ENCODE measurements around the gene PPIL1. TPM values are rescaled to one million over a fixed set of nuclear protein-coding genes. Genes with fewer than 3 reads are reported as not detected.

PPIL1 gene
- total RNA-seq, 3 donors from 2014 or later, result 79.9 to 82.7 (median 81.5) TPM

DNA sequence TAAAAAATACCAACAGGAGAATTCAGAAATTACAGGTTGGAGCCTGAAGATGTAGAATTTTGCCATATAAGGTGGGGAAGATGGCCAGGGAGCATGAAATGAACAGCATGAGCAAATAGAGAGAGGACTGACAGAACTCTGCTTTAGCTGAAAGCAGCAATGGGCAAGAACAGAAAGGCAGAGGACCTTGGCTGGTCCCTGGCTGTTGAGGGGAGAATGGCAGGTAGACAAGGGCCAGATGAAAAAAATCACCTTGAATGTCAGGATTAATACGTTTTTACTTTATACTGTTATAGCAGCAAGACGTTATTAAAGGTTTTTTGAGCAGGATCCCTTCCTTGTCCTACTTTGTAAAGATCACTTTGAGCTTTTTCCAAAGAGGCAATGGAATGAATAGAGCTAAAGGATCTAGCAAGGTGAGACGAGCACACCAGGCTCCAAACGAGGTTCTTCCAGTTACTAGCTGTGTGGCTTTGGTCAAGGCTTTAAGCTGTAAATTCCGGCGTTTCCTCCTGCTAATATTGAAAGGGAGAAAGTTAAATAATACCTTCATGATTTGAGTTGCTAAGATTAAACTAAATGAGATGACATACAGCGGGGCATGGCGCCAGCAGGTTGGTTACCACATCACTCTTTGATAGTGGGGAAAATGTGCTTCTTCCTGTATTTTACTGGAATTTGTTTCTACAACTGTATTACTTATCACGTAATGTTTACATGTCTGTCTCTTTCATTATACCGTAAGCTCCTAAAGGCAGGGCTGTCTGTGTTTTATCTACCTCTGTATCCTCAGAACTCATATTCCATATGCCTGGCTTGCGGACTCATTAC, 776 bp downstream of the PPIL1 start:
- Mint-ChIP-seq H3K4me1 (ENCODE audit: low read depth) (peaks cover 30% of the 10 kb centered on the region), H3K27me3 (ENCODE audit: low read depth) (peaks cover 5% of the 10 kb centered on the region)
- DNase-seq, result no peak

GRCh38 chr6:36873115-36873514, 1.5 kb downstream of the PPIL1 start:
- DNase-seq, result no peak
- H3K4me3 Mint-ChIP-seq, result peak overlapping the region; percentile 90
- H3K27me3 Mint-ChIP-seq (ENCODE audit: low read depth), result peaks cover 4% of the 10 kb centered on the region
- peaks cover 32% of the 10 kb centered on the region for H3K4me1 Mint-ChIP-seq (ENCODE audit: low read depth)
- peaks cover 27% of the 10 kb centered on the region for H3K36me3 Mint-ChIP-seq (ENCODE audit: insufficient read depth)
- ATAC-seq, result no peak
- H3K9me3 Mint-ChIP-seq, result no peaks in the 10 kb centered on the region

More for the DNA sequence above, 776 bp downstream of the PPIL1 start:
- H3K9me3 Mint-ChIP-seq, result no peaks in the 10 kb centered on the region
- H3K36me3 Mint-ChIP-seq (ENCODE audit: insufficient read depth), result peaks cover 23% of the 10 kb centered on the region
- ATAC-seq, result peak in 1 of 2 donors; percentile 3
- H3K4me3 Mint-ChIP-seq, result peak overlapping the region; percentile 90

DNA sequence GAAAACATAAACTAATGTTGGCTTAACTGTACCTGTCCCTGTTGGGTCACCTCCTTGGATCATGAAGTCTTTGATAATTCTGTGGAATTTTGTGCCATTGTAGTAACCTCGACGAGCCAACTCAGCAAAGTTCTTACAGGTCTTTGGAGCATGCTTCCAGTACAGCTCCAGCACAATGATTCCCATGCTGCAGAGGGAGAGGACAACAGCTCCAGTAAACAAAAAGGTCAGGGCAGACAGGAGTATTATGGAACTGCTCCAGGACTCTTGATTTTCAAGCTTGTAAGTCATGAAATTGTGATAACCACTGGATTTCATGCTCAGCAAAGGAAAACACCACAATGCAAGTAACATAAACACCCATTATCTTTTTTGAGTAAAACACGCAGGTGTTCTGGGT, 2.9 kb downstream of the PPIL1 start:
- Mint-ChIP-seq H3K36me3 (ENCODE audit: insufficient read depth) (peaks cover 38% of the 10 kb centered on the region), H3K27me3 (ENCODE audit: low read depth) (no peaks in the 10 kb centered on the region), H3K9me3 (no peaks in the 10 kb centered on the region), H3K4me1 (ENCODE audit: low read depth) (peaks cover 44% of the 10 kb centered on the region), H3K4me3 (no peak overlapping the region)
- DNase-seq (no peak), ATAC-seq (no peak)

GRCh38 chr6:36867471-36868224, 7.0 kb downstream of the PPIL1 start:
- H3K27me3 Mint-ChIP-seq (ENCODE audit: low read depth), result no peaks in the 10 kb centered on the region
- H3K36me3 Mint-ChIP-seq (ENCODE audit: insufficient read depth), result peaks cover 64% of the 10 kb centered on the region
- ATAC-seq (no peak), DNase-seq (no peak)
- no peaks in the 10 kb centered on the region for H3K9me3 Mint-ChIP-seq
- no peak overlapping the region for H3K4me3 Mint-ChIP-seq
- peaks cover 55% of the 10 kb centered on the region for H3K4me1 Mint-ChIP-seq (ENCODE audit: low read depth)

- H3K27me3 Mint-ChIP-seq (ENCODE audit: low read depth), result no peaks in the 10 kb centered on the region
- H3K36me3 Mint-ChIP-seq (ENCODE audit: insufficient read depth), result peaks cover 60% of the 10 kb centered on the region
- no peak for DNase-seq
- H3K4me3 Mint-ChIP-seq, result no peak overlapping the region
- peaks cover 49% of the 10 kb centered on the region for H3K4me1 Mint-ChIP-seq (ENCODE audit: low read depth)
- no peaks in the 10 kb centered on the region for H3K9me3 Mint-ChIP-seq
- peak in 1 of 2 donors; percentile 21 for ATAC-seq
Observed at GRCh38 chr6:36865835-36866234, 8.8 kb downstream of the PPIL1 start.

DNA sequence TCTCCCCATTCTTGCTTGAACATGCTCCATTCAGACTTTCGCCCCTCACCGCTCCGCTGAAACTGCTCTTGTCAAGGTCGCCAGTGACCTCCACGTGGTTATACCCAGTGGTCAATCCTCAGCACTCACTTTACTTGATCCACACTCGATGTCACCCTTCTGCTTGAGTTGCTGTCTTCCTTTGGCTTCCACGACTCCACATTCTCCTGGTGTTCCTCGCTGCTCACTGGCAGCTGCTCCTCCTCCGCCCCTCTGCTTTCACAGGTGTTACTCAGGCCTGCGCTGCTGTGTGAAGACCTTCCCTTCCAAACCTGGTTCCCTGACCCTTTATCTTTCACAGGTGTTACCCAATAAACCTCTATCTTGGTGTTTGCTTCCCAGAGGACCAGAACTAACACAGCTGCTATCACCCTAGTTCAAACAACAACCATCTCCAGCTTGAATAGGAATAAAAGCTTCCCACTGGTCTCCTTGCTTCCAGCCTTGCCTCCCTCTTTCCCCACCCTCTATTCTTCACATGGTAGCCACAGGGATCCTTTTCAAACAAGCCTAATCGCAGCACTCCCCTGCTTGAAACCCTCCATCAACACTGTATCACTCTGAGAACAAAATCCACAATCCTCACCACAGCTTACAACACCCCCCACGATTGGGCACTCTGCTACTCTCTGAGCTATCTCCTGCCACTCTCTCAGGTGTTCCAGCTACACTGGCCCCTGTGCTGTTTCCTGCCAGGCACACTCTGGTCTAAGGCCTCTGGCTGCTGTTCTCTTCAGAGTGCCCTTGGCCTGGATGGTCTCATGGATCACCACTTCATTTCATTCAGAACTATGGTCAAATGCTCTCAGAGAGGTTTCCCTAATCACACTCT, 10.7 kb downstream of the PPIL1 start:
- DNase-seq (no peak), ATAC-seq (no peak)
- Mint-ChIP-seq H3K36me3 (ENCODE audit: insufficient read depth) (peaks cover 55% of the 10 kb centered on the region), H3K9me3 (no peaks in the 10 kb centered on the region), H3K4me1 (ENCODE audit: low read depth) (peaks cover 41% of the 10 kb centered on the region), H3K27me3 (ENCODE audit: low read depth) (no peaks in the 10 kb centered on the region), H3K4me3 (no peak overlapping the region)

DNA sequence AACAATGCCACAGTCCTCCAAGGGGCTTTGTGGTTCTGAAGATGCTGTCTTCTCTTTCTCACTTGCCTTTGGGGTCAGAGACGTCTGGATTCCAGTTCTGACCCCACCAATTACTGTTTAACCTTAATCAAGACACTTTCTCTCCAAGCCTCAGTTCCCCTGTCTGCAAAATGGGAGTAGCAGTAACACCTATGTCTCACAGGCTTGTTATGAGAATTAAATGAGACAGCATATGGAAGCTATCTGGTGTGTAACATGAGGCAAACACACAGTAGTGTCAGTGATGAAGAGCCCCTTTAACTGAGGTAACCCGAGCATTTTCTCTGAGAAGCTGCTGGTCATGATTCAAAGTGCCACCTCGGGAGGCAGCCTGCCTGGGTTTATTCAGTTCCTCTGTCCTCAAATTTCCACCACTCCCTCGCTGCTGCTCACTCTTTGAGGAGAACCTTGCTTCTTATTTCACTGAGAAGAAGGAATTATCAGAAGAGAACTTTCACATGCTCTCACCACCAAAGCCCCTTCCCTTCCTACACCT, 11.7 kb downstream of the PPIL1 start:
- Mint-ChIP-seq H3K9me3 (no peaks in the 10 kb centered on the region), H3K4me1 (ENCODE audit: low read depth) (peaks cover 38% of the 10 kb centered on the region), H3K27me3 (ENCODE audit: low read depth) (no peaks in the 10 kb centered on the region), H3K36me3 (ENCODE audit: insufficient read depth) (peaks cover 56% of the 10 kb centered on the region), H3K4me3 (no peak overlapping the region)
- ATAC-seq, result no peak
- DNase-seq, result no peak

GRCh38 chr6:36862164-36862847, 12.3 kb downstream of the PPIL1 start:
- H3K36me3 Mint-ChIP-seq (ENCODE audit: insufficient read depth), result peaks cover 50% of the 10 kb centered on the region
- H3K4me1 Mint-ChIP-seq (ENCODE audit: low read depth), result peaks cover 32% of the 10 kb centered on the region
- DNase-seq (no peak), ATAC-seq (no peak)
- H3K9me3 Mint-ChIP-seq, result no peaks in the 10 kb centered on the region
- no peaks in the 10 kb centered on the region for H3K27me3 Mint-ChIP-seq (ENCODE audit: low read depth)
- H3K4me3 Mint-ChIP-seq, result no peak overlapping the region

- H3K4me3 Mint-ChIP-seq, result no peak overlapping the region
- H3K36me3 Mint-ChIP-seq (ENCODE audit: insufficient read depth), result peaks cover 48% of the 10 kb centered on the region
- no peaks in the 10 kb centered on the region for H3K9me3 Mint-ChIP-seq
- ATAC-seq, result no peak
- peaks cover 13% of the 10 kb centered on the region for H3K4me1 Mint-ChIP-seq (ENCODE audit: low read depth)
- no peaks in the 10 kb centered on the region for H3K27me3 Mint-ChIP-seq (ENCODE audit: low read depth)
- no peak for DNase-seq
Observed at GRCh38 chr6:36860126-36860525, 14.5 kb downstream of the PPIL1 start.

DNA sequence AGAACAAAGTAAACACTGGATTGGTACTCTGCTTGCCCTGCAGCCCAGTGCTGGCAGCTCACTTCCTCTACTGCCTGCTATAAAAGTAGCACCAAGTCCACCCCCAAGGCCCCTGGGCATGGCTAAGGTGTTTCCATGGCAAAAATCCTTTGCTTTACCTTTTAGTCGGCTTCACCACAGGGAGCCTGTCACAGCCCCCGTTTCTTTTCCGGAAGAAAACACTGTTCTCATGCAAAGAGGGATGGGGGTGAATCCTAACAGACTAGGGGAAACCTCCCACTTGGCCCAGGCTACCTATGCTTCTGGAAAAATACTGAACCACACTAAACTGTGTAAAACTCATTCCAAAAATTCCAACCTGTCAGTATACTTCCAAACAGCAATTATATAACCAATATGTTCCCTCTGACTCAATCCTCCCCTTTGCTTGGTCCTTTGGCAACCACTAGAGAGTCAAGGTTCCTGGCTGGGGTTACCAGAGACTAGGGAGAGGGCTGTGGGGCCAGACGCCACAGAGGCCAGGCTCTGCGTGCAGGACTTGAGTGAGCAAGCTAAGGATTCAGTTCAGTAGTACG, 16.1 kb downstream of the PPIL1 start:
- peaks cover 5% of the 10 kb centered on the region for H3K4me1 Mint-ChIP-seq (ENCODE audit: low read depth)
- H3K4me3 Mint-ChIP-seq, result no peak overlapping the region
- no peaks in the 10 kb centered on the region for H3K9me3 Mint-ChIP-seq
- ATAC-seq, result no peak
- DNase-seq, result no peak
- H3K36me3 Mint-ChIP-seq (ENCODE audit: insufficient read depth), result peaks cover 47% of the 10 kb centered on the region
- no peaks in the 10 kb centered on the region for H3K27me3 Mint-ChIP-seq (ENCODE audit: low read depth)

DNA sequence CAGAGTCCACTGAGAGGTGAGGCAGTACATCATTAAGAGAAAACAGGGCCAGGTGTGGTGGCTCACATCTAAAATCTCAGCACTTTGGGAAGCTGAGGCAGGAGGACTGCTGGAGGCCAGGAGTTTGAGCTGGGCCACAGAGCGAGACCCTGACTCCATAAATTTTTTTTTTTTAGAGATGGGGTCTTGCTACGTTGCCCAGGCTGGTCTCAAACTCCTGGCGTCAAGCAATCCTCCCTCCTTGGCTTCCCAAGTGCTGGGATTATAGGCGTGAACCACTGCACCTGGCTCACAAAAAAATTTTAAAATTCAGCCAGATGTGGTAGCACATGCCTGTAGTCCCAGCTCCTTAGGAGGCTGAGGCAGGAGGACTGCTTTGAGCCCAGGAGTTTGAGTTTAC, 17.3 kb downstream of the PPIL1 start:
- Mint-ChIP-seq H3K36me3 (ENCODE audit: insufficient read depth) (peaks cover 47% of the 10 kb centered on the region), H3K4me1 (ENCODE audit: low read depth) (no peaks in the 10 kb centered on the region)
- ATAC-seq, result no peak

GRCh38 chr6:36856277-36856676, 18.3 kb downstream of the PPIL1 start:
- H3K27me3 Mint-ChIP-seq (ENCODE audit: low read depth), result no peaks in the 10 kb centered on the region
- H3K4me1 Mint-ChIP-seq (ENCODE audit: low read depth), result no peaks in the 10 kb centered on the region
- no peak overlapping the region for H3K4me3 Mint-ChIP-seq
- H3K36me3 Mint-ChIP-seq (ENCODE audit: insufficient read depth), result peaks cover 55% of the 10 kb centered on the region
- ATAC-seq (no peak), DNase-seq (no peak)
- H3K9me3 Mint-ChIP-seq, result no peaks in the 10 kb centered on the region

More for the DNA sequence above, 17.3 kb downstream of the PPIL1 start:
- no peak for DNase-seq
- no peaks in the 10 kb centered on the region for H3K27me3 Mint-ChIP-seq (ENCODE audit: low read depth)
- no peak overlapping the region for H3K4me3 Mint-ChIP-seq
- no peaks in the 10 kb centered on the region for H3K9me3 Mint-ChIP-seq

GRCh38 chr6:36855750-36856149, 18.9 kb downstream of the PPIL1 start:
- peaks cover 59% of the 10 kb centered on the region for H3K36me3 Mint-ChIP-seq (ENCODE audit: insufficient read depth)
- no peak for DNase-seq
- H3K4me3 Mint-ChIP-seq, result no peak overlapping the region
- H3K9me3 Mint-ChIP-seq, result peaks cover 4% of the 10 kb centered on the region
- H3K4me1 Mint-ChIP-seq (ENCODE audit: low read depth), result no peaks in the 10 kb centered on the region
- no peak for ATAC-seq
- no peaks in the 10 kb centered on the region for H3K27me3 Mint-ChIP-seq (ENCODE audit: low read depth)

Data from activated T-cell treated with anti-CD3 and anti-CD28 coated beads, Interleukin-2, amount 50 U/mL, for 4 hours (primary cell).